ENCODE data around the gene CSPG4. TPM values are rescaled to one million over a fixed set of nuclear protein-coding genes. Genes with fewer than 3 reads are reported as not detected.
"Not testable (repeated sequence)": the region's sequence is repeated elsewhere in the genome, so short reads cannot be mapped to it uniquely, and the experiment has no call there.

The CSPG4 gene
- total RNA-seq, 1 donor = 86.8 TPM

GRCh38 chr15:75723171-75723846 is 10.7 kb upstream of the CSPG4 start:
- no peak overlapping the region for H3K4me3 ChIP-seq (ENCODE audit: low read depth, low read length)
- DNase-seq (ENCODE audit: low read depth) = no peak
- TF ChIP-seq, protein P1, sequence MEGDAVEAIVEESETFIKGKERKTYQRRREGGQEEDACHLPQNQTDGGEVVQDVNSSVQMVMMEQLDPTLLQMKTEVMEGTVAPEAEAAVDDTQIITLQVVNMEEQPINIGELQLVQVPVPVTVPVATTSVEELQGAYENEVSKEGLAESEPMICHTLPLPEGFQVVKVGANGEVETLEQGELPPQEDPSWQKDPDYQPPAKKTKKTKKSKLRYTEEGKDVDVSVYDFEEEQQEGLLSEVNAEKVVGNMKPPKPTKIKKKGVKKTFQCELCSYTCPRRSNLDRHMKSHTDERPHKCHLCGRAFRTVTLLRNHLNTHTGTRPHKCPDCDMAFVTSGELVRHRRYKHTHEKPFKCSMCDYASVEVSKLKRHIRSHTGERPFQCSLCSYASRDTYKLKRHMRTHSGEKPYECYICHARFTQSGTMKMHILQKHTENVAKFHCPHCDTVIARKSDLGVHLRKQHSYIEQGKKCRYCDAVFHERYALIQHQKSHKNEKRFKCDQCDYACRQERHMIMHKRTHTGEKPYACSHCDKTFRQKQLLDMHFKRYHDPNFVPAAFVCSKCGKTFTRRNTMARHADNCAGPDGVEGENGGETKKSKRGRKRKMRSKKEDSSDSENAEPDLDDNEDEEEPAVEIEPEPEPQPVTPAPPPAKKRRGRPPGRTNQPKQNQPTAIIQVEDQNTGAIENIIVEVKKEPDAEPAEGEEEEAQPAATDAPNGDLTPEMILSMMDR (IDR thresholded peaks at IDR 0.05; ENCODE audit: insufficient read depth, low read depth, low read length) = no peak

- no peak for DNase-seq (ENCODE audit: low read depth)
- TF ChIP-seq, protein P1 (IDR thresholded peaks at IDR 0.05; ENCODE audit: insufficient read depth, low read depth, low read length) = no peak
- H3K4me3 ChIP-seq (ENCODE audit: low read depth, low read length) = no peak overlapping the region
Observed at GRCh38 chr15:75721923-75722870, 9.5 kb upstream of the CSPG4 start.

GRCh38 chr15:75721480-75721922 is 8.9 kb upstream of the CSPG4 start:
- H3K4me3 ChIP-seq (ENCODE audit: low read depth, low read length) = no peak overlapping the region
- TF ChIP-seq, protein P1 (IDR thresholded peaks at IDR 0.05; ENCODE audit: insufficient read depth, low read depth, low read length) = no peak
- no peak for DNase-seq (ENCODE audit: low read depth)

- DNase-seq (ENCODE audit: low read depth) = no peak
- H3K4me3 ChIP-seq (ENCODE audit: low read depth, low read length) = no peak overlapping the region
- TF ChIP-seq, protein P1 (IDR thresholded peaks at IDR 0.05; ENCODE audit: insufficient read depth, low read depth, low read length) = peak; percentile 26
Observed at GRCh38 chr15:75720787-75721479, 8.3 kb upstream of the CSPG4 start.

GRCh38 chr15:75720297-75720696 is 7.6 kb upstream of the CSPG4 start:
- DNase-seq (ENCODE audit: low read depth) = no peak
- no peak overlapping the region for H3K4me3 ChIP-seq (ENCODE audit: low read depth, low read length)
- TF ChIP-seq, protein P1 (IDR thresholded peaks at IDR 0.05; ENCODE audit: insufficient read depth, low read depth, low read length) = no peak

GRCh38 chr15:75718328-75718727 is 5.7 kb upstream of the CSPG4 start:
- peak; percentile 80 for DNase-seq (ENCODE audit: low read depth)
- no peak overlapping the region for H3K4me3 ChIP-seq (ENCODE audit: low read depth, low read length)
- TF ChIP-seq, protein P1 (IDR thresholded peaks at IDR 0.05; ENCODE audit: insufficient read depth, low read depth, low read length) = no peak

DNA sequence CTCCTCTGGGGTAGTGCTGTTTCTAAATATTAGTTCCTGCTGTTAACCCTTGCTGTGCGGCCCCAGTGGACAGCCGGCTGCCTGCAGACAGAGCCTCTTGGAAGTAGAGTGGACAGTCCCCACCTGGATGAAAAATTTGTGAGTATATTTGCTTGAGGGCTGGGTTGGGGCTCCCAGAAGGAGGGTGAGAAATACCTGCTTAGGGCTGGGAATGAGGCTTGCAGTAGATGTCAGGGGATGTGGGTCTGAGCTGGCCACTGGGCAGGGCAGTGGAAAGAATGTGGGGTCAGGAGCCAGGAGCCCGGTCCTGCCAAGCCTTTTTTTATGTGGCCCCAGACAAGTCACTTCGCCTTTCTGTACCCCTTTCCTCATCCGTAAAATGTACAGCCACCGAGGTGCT is 4.4 kb upstream of the CSPG4 start:
- not testable (repeated sequence) for DNase-seq (ENCODE audit: low read depth); H3K4me3 ChIP-seq (ENCODE audit: low read depth, low read length)

GRCh38 chr15:75716249-75716950 is 3.8 kb upstream of the CSPG4 start:
- DNase-seq (ENCODE audit: low read depth); H3K4me3 ChIP-seq (ENCODE audit: low read depth, low read length): not testable (repeated sequence)

DNA sequence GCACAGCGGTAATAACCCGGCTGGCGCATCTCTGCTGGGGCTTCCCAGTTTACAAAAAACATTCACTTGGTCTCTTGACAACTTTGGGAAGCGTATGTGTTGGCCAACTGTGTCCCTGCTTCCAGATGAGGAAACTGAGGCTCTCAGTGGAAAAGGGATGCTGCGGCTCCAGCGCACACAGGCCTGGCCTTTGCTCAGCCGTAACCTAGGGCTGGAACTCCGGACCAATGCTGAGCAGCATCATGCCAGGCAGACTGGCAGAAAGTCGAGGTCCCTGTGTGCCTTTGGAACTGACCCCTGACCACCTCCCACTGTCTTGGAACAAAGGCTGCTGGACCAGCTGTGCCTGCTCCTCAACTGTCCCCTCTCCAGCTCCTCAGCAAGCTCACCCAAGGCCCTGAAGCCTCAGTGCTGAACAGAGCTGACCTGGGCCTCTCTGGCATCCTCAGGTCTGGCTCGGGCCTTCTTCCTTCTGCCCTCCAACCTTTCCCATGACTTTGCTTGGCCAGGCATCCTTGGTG is 2.7 kb upstream of the CSPG4 start:
- DNase-seq (ENCODE audit: low read depth); H3K4me3 ChIP-seq (ENCODE audit: low read depth, low read length): not testable (repeated sequence)
